ENCODE measurements around the gene SLC35A3.
A peak's percentile ranks its signal among the peaks of the same experiment; 100 is the strongest.
"Not testable (repeated sequence)": the region's sequence is repeated elsewhere in the genome, so short reads cannot be mapped to it uniquely, and the experiment has no call there.

Gene SLC35A3

GRCh38 chr1:99975529-99975928 lies 5.7 kb downstream of the SLC35A3 start:
- no peak for DNase-seq

DNA sequence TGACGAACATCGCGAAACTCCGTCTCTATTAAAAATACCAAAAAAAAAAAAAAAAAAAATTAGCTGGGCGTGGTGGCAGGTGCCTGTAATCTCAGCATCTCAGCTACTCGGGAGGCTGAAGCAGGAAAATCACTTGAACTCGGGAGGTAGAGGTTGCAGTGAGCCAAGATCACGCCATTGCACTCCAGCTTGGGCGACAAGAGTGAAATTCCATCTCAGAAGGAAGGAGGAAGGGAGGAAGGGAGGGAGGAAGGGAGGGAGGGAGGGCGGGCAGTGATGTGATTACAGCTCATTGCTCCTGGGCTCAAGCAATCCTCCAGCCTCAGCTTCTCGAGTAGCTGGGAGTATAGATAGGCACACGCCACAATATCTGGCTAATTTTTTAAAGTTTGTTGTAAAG lies 7.5 kb downstream of the SLC35A3 start:
- not testable (repeated sequence) for DNase-seq

DNA sequence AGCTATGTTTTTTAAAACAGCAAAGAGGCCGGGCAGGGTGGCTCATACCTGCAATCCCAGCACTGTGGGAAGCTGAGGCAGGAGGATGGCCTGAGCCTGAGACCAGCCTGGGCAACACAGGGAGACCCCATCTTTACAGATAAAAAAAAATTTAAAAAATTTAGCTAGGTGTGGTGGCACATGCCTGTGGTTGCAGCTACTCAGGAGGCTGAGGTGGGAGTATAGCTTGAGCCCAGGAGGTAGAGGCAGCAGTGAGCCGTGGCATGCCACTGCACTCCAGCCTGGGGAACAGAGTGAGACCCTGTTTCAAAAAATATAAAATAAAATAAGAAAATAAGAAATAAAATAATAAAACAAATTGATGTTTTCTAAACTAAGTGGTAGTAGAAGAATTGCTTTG lies 8.4 kb downstream of the SLC35A3 start:
- no peak for DNase-seq

GRCh38 chr1:99979091-99979490 lies 9.3 kb downstream of the SLC35A3 start:
- no peak for DNase-seq

- no peak for DNase-seq
Measured at GRCh38 chr1:99980928-99981327, 11.1 kb downstream of the SLC35A3 start.

DNA sequence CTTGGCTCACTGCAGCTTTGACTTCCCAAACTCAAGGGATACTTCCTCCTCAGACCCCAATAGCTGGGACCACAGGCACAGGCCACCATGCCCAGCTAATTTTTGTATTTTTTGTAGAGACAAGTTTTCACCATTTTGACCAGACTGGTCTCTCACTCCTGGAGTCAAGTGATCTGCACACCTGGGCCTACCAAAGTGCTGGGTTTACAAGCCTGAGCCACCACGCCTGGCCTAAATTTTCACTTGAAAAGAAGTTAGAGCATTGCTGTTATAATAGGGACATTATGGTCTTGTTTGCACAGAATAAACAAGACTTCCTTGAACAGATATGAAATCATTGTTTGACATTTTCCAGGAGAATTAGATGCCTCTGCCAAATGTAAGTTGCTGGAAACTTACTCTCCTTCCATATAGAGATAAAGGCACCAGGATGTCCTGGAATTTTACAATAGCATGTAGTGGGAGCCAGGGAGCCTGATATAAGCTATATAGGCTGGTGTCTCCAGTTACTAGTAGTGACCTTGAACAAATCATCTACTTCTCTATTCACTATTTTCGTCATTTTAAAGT lies 16.9 kb downstream of the SLC35A3 start:
- DNase-seq: no peak

DNA sequence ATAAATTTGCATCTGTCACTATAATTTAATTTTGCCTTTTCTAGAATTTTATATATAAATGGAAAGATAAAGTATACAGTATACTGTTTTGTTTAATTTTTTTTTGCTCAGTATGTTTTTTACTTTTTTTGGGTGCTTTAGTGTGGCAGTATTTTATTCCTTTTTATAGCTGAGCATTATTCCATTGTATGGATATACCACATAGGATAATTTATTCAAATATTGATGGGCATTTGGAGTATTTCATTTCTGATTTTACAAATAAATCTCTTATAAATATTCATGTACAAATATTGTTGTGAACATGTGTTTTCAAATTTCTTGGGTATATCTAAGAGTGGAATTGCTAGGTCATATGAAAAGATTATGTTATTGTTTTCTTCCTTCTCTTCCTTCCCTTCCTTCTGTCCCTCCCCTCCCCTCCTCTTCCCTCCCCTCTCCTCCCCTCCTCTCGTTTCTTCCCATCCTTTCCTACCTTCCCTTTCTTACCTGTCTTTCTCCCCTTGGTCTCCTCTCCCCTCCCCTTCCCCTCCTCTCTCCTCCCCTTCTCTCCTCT lies 18.5 kb downstream of the SLC35A3 start:
- no peak for DNase-seq

DNA sequence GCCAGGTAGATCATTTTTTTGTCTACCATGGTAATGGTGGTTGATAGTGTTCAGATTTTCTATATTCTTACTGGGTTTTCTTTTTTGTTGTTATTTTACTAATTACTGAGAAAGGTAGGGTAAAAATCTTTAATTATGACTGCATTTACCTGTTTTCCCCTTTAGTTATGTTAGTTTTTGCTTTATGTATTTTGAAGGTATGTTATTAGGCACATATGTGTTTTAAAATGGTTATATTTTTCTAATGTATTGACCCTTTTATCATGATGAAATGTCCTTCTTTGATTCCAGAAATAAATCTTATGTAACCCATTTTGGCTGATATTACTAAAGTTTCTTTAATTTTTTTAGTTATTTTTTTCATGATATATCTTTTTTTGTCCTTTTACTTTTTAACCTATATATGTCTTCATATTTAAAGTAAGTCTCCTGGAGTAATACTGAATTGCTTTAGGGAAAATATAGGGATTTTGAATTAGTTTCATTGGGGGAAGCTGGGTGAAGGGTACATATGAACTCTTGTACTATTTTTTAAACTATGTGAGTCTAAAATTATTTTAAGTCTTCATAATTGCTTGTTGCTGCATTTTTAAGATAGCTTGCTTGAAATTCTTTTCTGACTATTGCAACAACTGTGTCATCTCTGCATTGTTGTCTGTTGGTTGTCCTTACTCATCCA lies 22.4 kb downstream of the SLC35A3 start:
- no peak for DNase-seq

DNA sequence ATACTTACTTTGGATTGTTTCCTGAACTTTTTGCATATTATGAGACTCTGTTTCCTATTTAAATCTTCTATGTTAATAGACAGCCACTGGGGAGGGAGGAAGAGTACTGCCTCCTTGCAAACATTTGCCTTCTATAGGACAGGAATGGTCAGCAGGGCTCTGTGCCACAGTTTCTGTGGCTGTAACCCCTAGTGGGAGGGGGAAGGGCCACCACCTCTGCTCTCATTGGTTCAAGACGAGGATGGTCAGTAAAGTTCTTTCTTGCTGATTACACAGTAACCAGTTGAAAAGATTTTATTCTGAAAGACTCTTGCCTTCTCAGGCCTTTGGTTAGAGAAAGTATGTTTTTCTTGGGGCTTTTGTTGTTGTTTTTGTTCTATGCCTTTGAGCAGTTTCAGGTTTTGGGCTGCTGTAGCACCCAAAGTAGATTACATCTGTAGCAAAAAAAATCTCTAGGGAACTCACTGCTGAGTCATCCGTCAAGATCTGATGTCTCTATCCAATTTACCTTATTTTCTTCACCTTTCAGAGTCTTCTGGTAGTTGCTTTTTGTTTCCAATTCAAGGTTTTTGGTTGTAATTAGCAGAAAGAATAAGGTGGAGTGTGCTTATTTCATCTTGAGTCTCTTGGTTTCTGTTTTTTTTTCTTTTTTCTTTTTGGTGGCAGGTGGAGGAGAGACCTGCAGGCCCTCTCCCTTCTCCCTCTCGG lies 23.1 kb downstream of the SLC35A3 start:
- no peak for DNase-seq

GRCh38 chr1:99993468-99993845 lies 23.7 kb downstream of the SLC35A3 start:
- no peak for DNase-seq

- DNase-seq: no peak
Measured at GRCh38 chr1:99994496-99994895, 24.7 kb downstream of the SLC35A3 start.

DNA sequence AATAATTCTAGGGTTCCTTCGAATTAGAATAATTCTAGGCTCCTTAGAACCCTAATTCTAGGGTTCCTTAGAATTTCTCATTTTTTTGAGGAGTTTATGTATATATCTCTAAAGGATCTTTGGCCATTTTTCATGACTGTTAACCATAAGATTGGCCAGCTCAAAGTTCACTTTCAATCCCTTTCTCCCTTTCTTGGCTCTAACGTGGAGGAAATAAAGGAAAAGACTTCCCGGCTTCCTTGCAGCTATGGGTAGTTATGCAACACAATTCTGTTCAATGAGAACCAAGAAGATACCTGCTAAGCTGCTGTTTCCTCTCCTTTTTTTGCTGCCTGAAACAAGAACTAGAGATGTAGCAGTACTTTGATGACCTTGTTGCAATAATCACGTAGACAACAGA lies 27.2 kb downstream of the SLC35A3 start:
- DNase-seq: no peak

GRCh38 chr1:100001462-100001861 lies 31.7 kb downstream of the SLC35A3 start:
- no peak for DNase-seq

DNA sequence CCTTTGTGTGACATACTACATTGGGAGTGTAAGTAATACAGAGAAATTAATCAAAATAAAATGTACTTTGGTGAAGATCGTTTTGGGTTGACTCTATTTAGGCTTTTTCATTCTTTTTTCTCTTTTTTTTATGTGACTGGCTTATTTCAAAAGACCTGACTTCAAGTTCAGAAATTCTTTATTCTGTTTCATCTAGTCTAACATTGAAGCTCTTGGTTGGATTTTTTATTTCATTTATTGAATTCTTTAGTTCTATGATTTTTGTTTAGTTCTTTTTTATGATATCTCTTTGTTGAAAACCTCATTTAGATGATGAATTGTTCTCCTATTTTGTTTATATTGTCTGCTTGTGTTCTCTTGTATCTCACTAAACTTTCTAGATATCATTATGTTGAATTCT lies 35.6 kb downstream of the SLC35A3 start:
- DNase-seq: no peak

- DNase-seq: no peak
Measured at GRCh38 chr1:100006688-100007087, 36.9 kb downstream of the SLC35A3 start.

DNA sequence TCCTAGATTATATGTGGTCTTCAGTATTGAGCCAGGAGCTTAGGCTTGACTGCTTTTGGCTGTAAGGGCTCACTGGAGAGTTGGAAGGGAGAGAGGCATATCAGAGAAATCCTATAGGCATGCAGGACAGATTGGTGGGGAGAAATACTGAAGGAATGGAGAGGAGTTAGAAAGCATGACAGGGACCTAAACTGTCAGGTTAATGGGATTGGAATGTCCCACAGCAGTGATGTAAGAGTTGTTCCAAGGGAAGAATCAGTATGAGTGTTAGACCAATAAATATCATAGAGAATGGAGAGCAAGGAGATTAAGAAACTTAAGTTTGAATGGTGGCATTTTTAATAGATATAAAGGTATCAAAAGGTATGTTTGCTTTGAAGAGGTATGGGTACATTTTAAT lies 39.7 kb downstream of the SLC35A3 start:
- peak; percentile 31 for DNase-seq

- DNase-seq: no peak
Measured at GRCh38 chr1:100010804-100011203, 41.0 kb downstream of the SLC35A3 start.

GRCh38 chr1:100019220-100019619 lies 49.4 kb downstream of the SLC35A3 start:
- no peak for DNase-seq

GRCh38 chr1:100023482-100023881 lies 53.7 kb downstream of the SLC35A3 start:
- no peak for DNase-seq

- DNase-seq: no peak
Measured at GRCh38 chr1:100027212-100027611, 57.4 kb downstream of the SLC35A3 start.

GRCh38 chr1:100028765-100029164 lies 59.0 kb downstream of the SLC35A3 start:
- no peak for DNase-seq

- peak; percentile 24 for DNase-seq
Measured at GRCh38 chr1:100034470-100034869, 64.7 kb downstream of the SLC35A3 start.

- DNase-seq: no peak
Measured at GRCh38 chr1:100035214-100035613, 65.4 kb downstream of the SLC35A3 start.
